ENCODE measurements around the gene DLG4.

DNA sequence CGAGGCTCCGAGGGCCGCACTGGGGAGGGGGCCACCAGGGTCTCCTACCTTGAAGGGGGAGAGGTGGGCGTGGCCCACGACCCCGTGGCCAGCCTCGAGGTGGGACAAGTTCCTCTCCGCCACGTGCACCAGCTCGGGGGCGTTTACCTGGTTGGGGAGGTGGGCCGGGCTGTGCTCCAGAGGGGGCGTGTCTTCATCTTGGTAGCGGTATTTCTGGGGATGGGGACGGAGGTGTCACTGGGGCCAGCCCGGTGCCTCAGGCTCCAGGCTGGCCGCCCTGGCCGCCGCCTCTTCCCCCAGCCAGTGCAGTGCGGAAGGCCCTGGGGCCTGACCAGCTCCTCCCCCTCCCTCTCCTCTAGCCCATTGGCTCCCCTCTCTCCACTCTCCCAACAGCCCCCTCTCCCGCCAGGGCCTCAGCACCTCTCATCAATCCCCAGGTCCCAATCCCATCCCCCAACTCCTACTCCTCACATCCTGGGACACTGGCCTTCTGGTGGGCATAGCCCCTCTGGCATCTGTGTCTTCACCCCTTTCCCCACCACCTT lies 11.5 kb downstream of the DLG4 start:
- TF ChIP-seq CTCF (IDR thresholded peaks at IDR 0.05) = no peak
- no peak for TF ChIP-seq EP300 (IDR thresholded peaks at IDR 0.05)
- no peak for TF ChIP-seq POLR2A (IDR thresholded peaks at IDR 0.05)
- TF ChIP-seq POLR2AphosphoS5 (IDR thresholded peaks at IDR 0.05) = no peak

All from suprapubic skin (tissue), 4 donors.